Tibial nerve (tissue), 4 donors: ENCODE data around the gene GIPC2. TPM values are rescaled to one million over a fixed set of nuclear protein-coding genes. Genes with fewer than 3 reads are reported as not detected.

Source experiments
- DNase-seq, 2 donors: peaks; one replicate each; pipeline ENCODE4 v3.0.0-alpha.2; 2019; ENCODE audit warnings: low spot score in 2 of 2
- H3K27ac ChIP-seq, 4 donors: fragments of 200-600 bp; sonication (generic) in 3 of 4; one replicate each; pipeline ENCODE4 v1.5.1; 2017 to 2019; ENCODE audit warnings: mild to moderate bottlenecking in 1 of 4
- H3K27me3 ChIP-seq, 2 donors: fragments of 200-600 bp; sonication (generic) in 1 of 2; one replicate each; pipeline versions ENCODE4 v1.5.1 to v1.6.0; 2017 to 2019
- H3K36me3 ChIP-seq, 3 donors: fragments of 200-600 bp; sonication (generic); one replicate each; pipeline ENCODE4 v1.5.1; 2018 to 2019
- H3K4me1 ChIP-seq, 4 donors: fragments of 200-600 bp; sonication (generic) in 3 of 4; one replicate each; pipeline ENCODE4 v1.5.1; 2017 to 2019
- H3K4me3 ChIP-seq, 4 donors: fragments of 200-600 bp; sonication (generic) in 3 of 4; one replicate each; pipeline ENCODE4 v1.5.1; 2017 to 2019; ENCODE audit warnings: mild to moderate bottlenecking in 1 of 4, moderate library complexity in 1 of 4
- H3K9me3 ChIP-seq, 4 donors: fragments of 200-600 bp; sonication (generic) in 3 of 4; one replicate each; pipeline ENCODE4 v1.5.1; 2017 to 2019
- CTCF ChIP-seq, 5 experiments: fragments of 200-600 bp in 3 of 5; fragments of 450-650 bp in 2 of 5; sonication (generic) in 3 of 5; IDR thresholded peaks; one replicate each; pipeline ENCODE4 v1.5.1; 2016 to 2019; ENCODE audit warnings: antibody characterized with exemption in 5 of 5, mild to moderate bottlenecking in 3 of 5, moderate library complexity in 2 of 5
- EP300 ChIP-seq, 2 donors: sonication (generic); formaldehyde crosslinking; IDR thresholded peaks; one replicate each; pipeline ENCODE4 v1.6.1; 2017; ENCODE audit warnings: antibody characterized with exemption in 2 of 2, mild to moderate bottlenecking in 1 of 2
- POLR2A ChIP-seq, 2 donors: fragments of 450-650 bp; IDR thresholded peaks; one replicate each; pipeline ENCODE4 v1.6.1; 2017; ENCODE audit warnings: antibody characterized with exemption in 2 of 2, mild to moderate bottlenecking in 2 of 2, moderate library complexity in 2 of 2
- WGBS, 2 donors: methylation state at CpG; one replicate each; pipeline ENCODE4 v1.1.5; 2018; 5-methylcytosine and 5-hydroxymethylcytosine counted together
- total RNA-seq, 4 donors: library from RNA; depleted of rRNA; stranded (reverse); fragments of >200 nt; gene quantifications; one replicate each; pipeline ENCODE4 v1.1.0, GENCODE V29; 2016

Gene GIPC2
- total RNA-seq, 4 donors from 2014 or later, result 2.1 to 6.9 (median 3.7) TPM

GRCh38 chr1:78170859-78171258 lies 125.1 kb downstream of the GIPC2 start:
- no peak overlapping the region for H3K4me3 ChIP-seq
- TF ChIP-seq CTCF (IDR thresholded peaks at IDR 0.05), result no peak
- TF ChIP-seq EP300 (IDR thresholded peaks at IDR 0.05), result no peak
- TF ChIP-seq POLR2A (IDR thresholded peaks at IDR 0.05), result no peak
- H3K27ac ChIP-seq, result no peak overlapping the region
- H3K27me3 ChIP-seq, result no peaks in the 10 kb centered on the region
- H3K4me1 ChIP-seq, result no peaks in the 10 kb centered on the region
- no peaks in the 10 kb centered on the region for H3K36me3 ChIP-seq
- H3K9me3 ChIP-seq, result no peaks in the 10 kb centered on the region
- 78 to 87% methylated on average over 2 of the region's 2 CpGs for WGBS, 2 donors
- no peak for DNase-seq

GRCh38 chr1:78171736-78172590 lies 126.2 kb downstream of the GIPC2 start:
- 92 to 95% methylated on average over 3 of the region's 3 CpGs for WGBS, 2 donors
- TF ChIP-seq EP300 (IDR thresholded peaks at IDR 0.05) (no peak), CTCF (IDR thresholded peaks at IDR 0.05) (no peak), POLR2A (IDR thresholded peaks at IDR 0.05) (no peak)
- Histone ChIP-seq H3K9me3 (no peaks in the 10 kb centered on the region), H3K27me3 (no peaks in the 10 kb centered on the region), H3K36me3 (no peaks in the 10 kb centered on the region), H3K27ac (no peak overlapping the region), H3K4me1 (no peaks in the 10 kb centered on the region), H3K4me3 (no peak overlapping the region)
- DNase-seq, result no peak

- peak in 1 of 2 donors; percentile 16 for DNase-seq
- H3K9me3 ChIP-seq, result no peaks in the 10 kb centered on the region
- WGBS, 2 donors, result 39 to 40% methylated on average over 3 of the region's 3 CpGs
- no peaks in the 10 kb centered on the region for H3K4me1 ChIP-seq
- H3K4me3 ChIP-seq, result no peak overlapping the region
- no peaks in the 10 kb centered on the region for H3K36me3 ChIP-seq
- TF ChIP-seq POLR2A (IDR thresholded peaks at IDR 0.05), result no peak
- TF ChIP-seq EP300 (IDR thresholded peaks at IDR 0.05), result no peak
- TF ChIP-seq CTCF (IDR thresholded peaks at IDR 0.05), result no peak
- no peak overlapping the region for H3K27ac ChIP-seq
- no peaks in the 10 kb centered on the region for H3K27me3 ChIP-seq
Observed at GRCh38 chr1:78176448-78176847, 130.7 kb downstream of the GIPC2 start.

- WGBS, 2 donors, result 53 to 65% methylated on average over 3 of the region's 3 CpGs
Observed at GRCh38 chr1:78177708-78178270, 132.0 kb downstream of the GIPC2 start.

More at GRCh38 chr1:78177708-78178270, 132.0 kb downstream of the GIPC2 start:
- H3K27ac ChIP-seq, result no peak overlapping the region
- no peak for DNase-seq
- TF ChIP-seq CTCF (IDR thresholded peaks at IDR 0.05), result no peak
- no peak for TF ChIP-seq EP300 (IDR thresholded peaks at IDR 0.05)
- TF ChIP-seq POLR2A (IDR thresholded peaks at IDR 0.05), result no peak
- H3K27me3 ChIP-seq, result no peaks in the 10 kb centered on the region
- H3K36me3 ChIP-seq, result no peaks in the 10 kb centered on the region
- no peaks in the 10 kb centered on the region for H3K4me1 ChIP-seq
- no peak overlapping the region for H3K4me3 ChIP-seq
- H3K9me3 ChIP-seq, result no peaks in the 10 kb centered on the region
